Measurements from ENCODE around the gene RPL10. TPM values are rescaled to one million over a fixed set of nuclear protein-coding genes. Genes with fewer than 3 reads are reported as not detected.

Gene RPL10
- total and polyA plus RNA-seq, 2 of the 8 experiments (the other 6 are each of a cell fraction or from before 2014, with no cell fraction given): 2,633 to 4,293 TPM

DNA sequence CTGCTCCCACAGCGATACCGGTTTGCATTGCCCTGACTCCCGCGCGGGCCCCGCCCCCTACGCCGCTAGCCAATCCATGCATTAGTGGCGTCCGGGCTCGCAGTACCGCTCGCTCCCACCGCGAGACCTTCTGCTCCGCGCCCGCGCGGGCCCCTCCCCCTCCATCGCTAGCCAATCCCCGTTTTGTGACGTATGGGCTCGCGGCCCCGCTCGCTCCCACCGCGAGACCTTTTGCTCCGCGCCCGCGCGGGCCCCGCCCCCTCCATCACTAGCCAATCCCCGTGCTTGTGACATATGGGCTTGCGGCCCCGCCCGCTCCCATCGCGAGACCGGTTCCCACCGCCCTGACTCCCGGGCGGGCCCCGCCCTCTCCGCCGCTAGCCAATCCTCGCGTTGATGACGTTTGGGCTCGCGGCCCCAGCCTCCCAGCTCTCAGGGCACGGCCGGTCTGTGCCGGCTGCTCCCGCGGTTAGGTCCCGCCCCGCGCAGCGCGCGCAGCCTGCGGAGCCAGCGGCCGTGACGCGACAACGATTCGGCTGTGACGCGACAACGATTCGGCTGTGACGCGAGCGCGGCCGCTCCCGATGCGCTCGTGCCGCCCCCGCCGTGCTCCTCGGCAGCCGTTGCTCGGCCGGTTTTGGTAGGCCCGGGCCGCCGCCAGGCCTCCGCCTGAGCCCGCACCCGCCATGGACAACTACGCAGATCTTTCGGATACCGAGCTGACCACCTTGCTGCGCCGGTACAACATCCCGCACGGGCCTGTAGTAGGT lies 19.2 kb upstream of the RPL10 start, which contains the start of gene EMD:
Gene EMD, plus strand, starts transcription at position 497 of the 770 bp plus-strand sequence. Its CDS starts 190 bp downstream, at position 687.
- no peak within 1 kb of the TSS for H2AK5ac ChIP-seq (ENCODE audit: low read depth, low read length)
- H3K23me2 ChIP-seq (ENCODE audit: low read depth, low read length): peaks cover 4% of the 10 kb centered on the region; the same call in 1 of the 2 replicates
- H3K4ac ChIP-seq (replicated peaks; ENCODE audit: insufficient read length, low read depth, low read length): no peak within 1 kb of the TSS
- H3K14ac ChIP-seq (ENCODE audit: insufficient read length): no peak within 1 kb of the TSS
- no peaks in the 10 kb centered on the region for H3K79me1 ChIP-seq (ENCODE audit: low read depth, low read length)
- peaks cover 0 to 3% (median 0%) of the 10 kb centered on the region in 4 experiments; a peak in 2 of 7 replicates for H3K27me3 ChIP-seq (replicated peaks in 1 of 4; ENCODE audit: control insufficient read depth in 3 of 4, extremely low read depth in 1 of 4, insufficient read depth in 3 of 4, low read length in 3 of 4)
- H3K56ac ChIP-seq (replicated peaks; ENCODE audit: insufficient read length, low read depth, low read length): peak within 1 kb of the TSS; percentile 16
- no CpG with 5 or more reads among the region's 103 CpGs for WGBS, 2 experiments (ENCODE audit: extremely low coverage in 1 of 2, insufficient coverage in 1 of 2, insufficient read length in 1 of 2, insufficient replicate concordance in 2 of 2, low coverage in 1 of 2, low lambda C conversion rate in 2 of 2, missing lambda C conversion rate in 1 of 2)
- peak within 1 kb of the TSS; percentile 84 to 92 (median 92) for H3K9ac ChIP-seq (replicated peaks in 1 of 4; ENCODE audit: extremely low read depth in 1 of 4, low read depth in 3 of 4, low read length in 3 of 4)
- no peak within 1 kb of the TSS for H2BK5ac ChIP-seq (ENCODE audit: low read depth, low read length)
- H2AFZ ChIP-seq (ENCODE audit: low read length): no peak within 1 kb of the TSS
- FAIRE-seq (peak; percentile 66), DNase-seq (ENCODE audit: low read depth in 1 of 2, low spot score in 2 of 2) (peak; percentile 90 to 93)
- peaks cover 0 to 26% (median 0%) of the 10 kb centered on the region in 4 experiments; a peak in 2 of 8 replicates for H3K36me3 ChIP-seq (ENCODE audit: control insufficient read depth in 2 of 4, insufficient read depth in 4 of 4, low read length in 3 of 4)
- peak within 1 kb of the TSS; percentile 75 to 97 (median 78) for H3K4me3 ChIP-seq (ENCODE audit: extremely low read depth in 1 of 4, insufficient read depth in 2 of 4, low read depth in 3 of 4, low read length in 4 of 4)
- H4K5ac ChIP-seq (ENCODE audit: insufficient read length, low read depth, low read length): peak within 1 kb of the TSS; percentile 52
- H3K79me2 ChIP-seq (ENCODE audit: control insufficient read depth in 1 of 2, insufficient read depth in 2 of 2, low read length in 2 of 2): peaks cover 0 to 13% of the 10 kb centered on the region in 2 experiments; a peak in 2 of 4 replicates
- peak within 1 kb of the TSS; percentile 98 for H4K8ac ChIP-seq (ENCODE audit: extremely low read depth, insufficient read depth, low read length)
- peaks cover 0 to 2% of the 10 kb centered on the region in 2 experiments for H4K20me1 ChIP-seq (replicated peaks in 1 of 2; ENCODE audit: control insufficient read depth in 1 of 2, insufficient read depth in 2 of 2, low read length in 2 of 2)
- no peak within 1 kb of the TSS; the same call in 1 of the 2 replicates for H2BK12ac ChIP-seq (ENCODE audit: low read depth, low read length)
- CTCF ChIA-PET (ENCODE audit: partially characterized antibody): interaction anchor here (1.6 kb wide), 1 partner anchor 11 kb away, joined by 5 read pairs; no protein-coding TSS in a partner anchor
- H3K4me2 ChIP-seq (ENCODE audit: insufficient read depth in 1 of 2, low read depth in 2 of 2, low read length in 2 of 2): peak within 1 kb of the TSS; percentile 79 to 98
- peak within 1 kb of the TSS; percentile 96 for H3K27ac ChIP-seq (ENCODE audit: low read depth, low read length)
- no peak within 1 kb of the TSS for H2BK20ac ChIP-seq (ENCODE audit: low read length)
- H4K91ac ChIP-seq (replicated peaks; ENCODE audit: insufficient read length, low read length): no peak within 1 kb of the TSS
- H3K4me1 ChIP-seq (replicated peaks in 1 of 4; ENCODE audit: control insufficient read depth in 3 of 4, insufficient read depth in 4 of 4, low read length in 3 of 4): peaks cover 0 to 22% (median 10%) of the 10 kb centered on the region in 4 experiments; a peak in 6 of 7 replicates
- POLR2A ChIA-PET (ENCODE audit: partially characterized antibody): interaction anchor here (0.6 to 6.5 kb wide), 7 partner anchors 11 to 298 kb away, joined by 3 to 107 read pairs (median 4); partner anchors contain the start of genes DNASE1L1 and RPL10
- H3K18ac ChIP-seq (ENCODE audit: extremely low read depth, low read length): no peak within 1 kb of the TSS; the same call in none of the 2 replicates
- H2BK120ac ChIP-seq (replicated peaks; ENCODE audit: low read depth, low read length): no peak within 1 kb of the TSS
- H3K9me3 ChIP-seq (ENCODE audit: insufficient read depth in 2 of 2, low read depth in 1 of 2, low read length in 1 of 2): no peaks in the 10 kb centered on the region
- H2BK15ac ChIP-seq (ENCODE audit: low read length): no peak within 1 kb of the TSS
- no peak within 1 kb of the TSS for H3K23ac ChIP-seq (ENCODE audit: insufficient read length)
- peak; percentile 80 for TF ChIP-seq BRCA1 (IDR thresholded peaks at IDR 0.05; ENCODE audit: low read depth, low read length)
- no peak for TF ChIP-seq EZH2 (IDR thresholded peaks at IDR 0.05; ENCODE audit: low read depth, low read length, severe bottlenecking)
- TF ChIP-seq, protein P1, sequence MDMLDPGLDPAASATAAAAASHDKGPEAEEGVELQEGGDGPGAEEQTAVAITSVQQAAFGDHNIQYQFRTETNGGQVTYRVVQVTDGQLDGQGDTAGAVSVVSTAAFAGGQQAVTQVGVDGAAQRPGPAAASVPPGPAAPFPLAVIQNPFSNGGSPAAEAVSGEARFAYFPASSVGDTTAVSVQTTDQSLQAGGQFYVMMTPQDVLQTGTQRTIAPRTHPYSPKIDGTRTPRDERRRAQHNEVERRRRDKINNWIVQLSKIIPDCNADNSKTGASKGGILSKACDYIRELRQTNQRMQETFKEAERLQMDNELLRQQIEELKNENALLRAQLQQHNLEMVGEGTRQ (IDR thresholded peaks at IDR 0.05; ENCODE audit: low read length): no peak
- TF ChIP-seq SIX5 (IDR thresholded peaks at IDR 0.05; ENCODE audit: low read depth, low read length): no peak
- TF ChIP-seq TAF1 (IDR thresholded peaks at IDR 0.05; ENCODE audit: low read depth, low read length): peak; percentile 43; the same call in 1 of the 2 replicates
- TF ChIP-seq, protein P2, sequence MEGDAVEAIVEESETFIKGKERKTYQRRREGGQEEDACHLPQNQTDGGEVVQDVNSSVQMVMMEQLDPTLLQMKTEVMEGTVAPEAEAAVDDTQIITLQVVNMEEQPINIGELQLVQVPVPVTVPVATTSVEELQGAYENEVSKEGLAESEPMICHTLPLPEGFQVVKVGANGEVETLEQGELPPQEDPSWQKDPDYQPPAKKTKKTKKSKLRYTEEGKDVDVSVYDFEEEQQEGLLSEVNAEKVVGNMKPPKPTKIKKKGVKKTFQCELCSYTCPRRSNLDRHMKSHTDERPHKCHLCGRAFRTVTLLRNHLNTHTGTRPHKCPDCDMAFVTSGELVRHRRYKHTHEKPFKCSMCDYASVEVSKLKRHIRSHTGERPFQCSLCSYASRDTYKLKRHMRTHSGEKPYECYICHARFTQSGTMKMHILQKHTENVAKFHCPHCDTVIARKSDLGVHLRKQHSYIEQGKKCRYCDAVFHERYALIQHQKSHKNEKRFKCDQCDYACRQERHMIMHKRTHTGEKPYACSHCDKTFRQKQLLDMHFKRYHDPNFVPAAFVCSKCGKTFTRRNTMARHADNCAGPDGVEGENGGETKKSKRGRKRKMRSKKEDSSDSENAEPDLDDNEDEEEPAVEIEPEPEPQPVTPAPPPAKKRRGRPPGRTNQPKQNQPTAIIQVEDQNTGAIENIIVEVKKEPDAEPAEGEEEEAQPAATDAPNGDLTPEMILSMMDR (IDR thresholded peaks at IDR 0.05; ENCODE audit: control extremely low read depth in 1 of 3, insufficient read depth in 1 of 3, low read depth in 1 of 3, low read length in 3 of 3): no peak
